Mucosa of stomach (tissue), 1 donor: Measurements from ENCODE around the gene KDM2B.

Experiments
- H3K27me3 ChIP-seq: one replicate; pipeline ENCODE4 v1.7.0; 2013; ENCODE audit warnings: mild to moderate bottlenecking, low read length; ENCODE audit not compliant: control insufficient read depth, insufficient read depth
- H3K36me3 ChIP-seq: one replicate; pipeline ENCODE4 v1.7.0; 2013; ENCODE audit warnings: low read length; ENCODE audit not compliant: control insufficient read depth, insufficient read depth
- H3K4me1 ChIP-seq: one replicate; pipeline ENCODE4 v1.7.0; 2013; ENCODE audit warnings: mild to moderate bottlenecking, low read length; ENCODE audit not compliant: control insufficient read depth, insufficient read depth
- H3K4me3 ChIP-seq: one replicate; pipeline ENCODE4 v1.7.0; 2013; ENCODE audit warnings: low read length
- H3K9ac ChIP-seq: one replicate; pipeline ENCODE4 v1.7.0; 2013; ENCODE audit warnings: mild to moderate bottlenecking, low read length, moderate library complexity
- H3K9me3 ChIP-seq: one replicate; pipeline ENCODE4 v1.7.0; 2013; ENCODE audit warnings: mild to moderate bottlenecking, low read length, moderate library complexity; ENCODE audit not compliant: control insufficient read depth
- donor health status: Pancreatic carcinoma.

The KDM2B gene

GRCh38 chr12:121413917-121414316, 166.9 kb downstream of the KDM2B start:
- Histone ChIP-seq H3K36me3 (peaks cover 7% of the 10 kb centered on the region), H3K9ac (no peak overlapping the region)

GRCh38 chr12:121405211-121405610, 175.6 kb downstream of the KDM2B start:
- no peak overlapping the region for H3K9ac ChIP-seq
- H3K36me3 ChIP-seq, result peaks cover 4% of the 10 kb centered on the region
- no peaks in the 10 kb centered on the region for H3K27me3 ChIP-seq
- H3K9me3 ChIP-seq, result no peaks in the 10 kb centered on the region
- no peaks in the 10 kb centered on the region for H3K4me1 ChIP-seq
- H3K4me3 ChIP-seq, result no peak overlapping the region

More at GRCh38 chr12:121413917-121414316, 166.9 kb downstream of the KDM2B start:
- Histone ChIP-seq H3K9me3 (no peaks in the 10 kb centered on the region), H3K27me3 (no peaks in the 10 kb centered on the region), H3K4me3 (no peak overlapping the region), H3K4me1 (no peaks in the 10 kb centered on the region)

GRCh38 chr12:121404734-121405133, 176.1 kb downstream of the KDM2B start:
- H3K36me3 ChIP-seq, result peaks cover 4% of the 10 kb centered on the region
- no peaks in the 10 kb centered on the region for H3K27me3 ChIP-seq
- no peaks in the 10 kb centered on the region for H3K9me3 ChIP-seq

GRCh38 chr12:121403721-121404120, 177.1 kb downstream of the KDM2B start:
- H3K4me3 ChIP-seq, result no peak overlapping the region
- H3K36me3 ChIP-seq, result peaks cover 4% of the 10 kb centered on the region
- H3K4me1 ChIP-seq, result peaks cover 5% of the 10 kb centered on the region
- no peaks in the 10 kb centered on the region for H3K27me3 ChIP-seq
- H3K9me3 ChIP-seq, result no peaks in the 10 kb centered on the region
- H3K9ac ChIP-seq, result no peak overlapping the region

More at GRCh38 chr12:121404734-121405133, 176.1 kb downstream of the KDM2B start:
- H3K4me3 ChIP-seq, result no peak overlapping the region
- H3K9ac ChIP-seq, result no peak overlapping the region
- no peaks in the 10 kb centered on the region for H3K4me1 ChIP-seq

GRCh38 chr12:121400332-121401139, 180.3 kb downstream of the KDM2B start:
- Histone ChIP-seq H3K36me3 (no peaks in the 10 kb centered on the region), H3K4me3 (peak overlapping the region; percentile 93), H3K9me3 (no peaks in the 10 kb centered on the region), H3K9ac (peak overlapping the region; percentile 95), H3K27me3 (no peaks in the 10 kb centered on the region), H3K4me1 (peaks cover 7% of the 10 kb centered on the region)

- Histone ChIP-seq H3K9me3 (no peaks in the 10 kb centered on the region), H3K4me1 (peaks cover 7% of the 10 kb centered on the region), H3K4me3 (peak within 1 kb of the TSS; percentile 96), H3K9ac (peak within 1 kb of the TSS; percentile 95), H3K27me3 (no peaks in the 10 kb centered on the region), H3K36me3 (no peaks in the 10 kb centered on the region)
These were observed 181.2 kb downstream of the KDM2B start, which contains the start of gene RNF34 for GRCh38 chr12:121399391-121400331. Gene RNF34, plus strand, starts transcription at chr12:121400118. Its CDS starts 95 bp downstream, at chr12:121400213.

GRCh38 chr12:121398355-121398754, 182.5 kb downstream of the KDM2B start:
- Histone ChIP-seq H3K36me3 (no peaks in the 10 kb centered on the region), H3K4me1 (peaks cover 7% of the 10 kb centered on the region), H3K4me3 (no peak overlapping the region), H3K27me3 (no peaks in the 10 kb centered on the region), H3K9ac (no peak overlapping the region), H3K9me3 (no peaks in the 10 kb centered on the region)

GRCh38 chr12:121397521-121397920, 183.3 kb downstream of the KDM2B start:
- Histone ChIP-seq H3K27me3 (no peaks in the 10 kb centered on the region), H3K36me3 (no peaks in the 10 kb centered on the region), H3K4me3 (no peak overlapping the region), H3K9ac (no peak overlapping the region), H3K4me1 (peaks cover 7% of the 10 kb centered on the region), H3K9me3 (no peaks in the 10 kb centered on the region)

GRCh38 chr12:121392325-121392716, 188.5 kb downstream of the KDM2B start:
- no peak overlapping the region for H3K4me3 ChIP-seq
- no peaks in the 10 kb centered on the region for H3K27me3 ChIP-seq
- H3K36me3 ChIP-seq, result no peaks in the 10 kb centered on the region
- no peak overlapping the region for H3K9ac ChIP-seq
- H3K4me1 ChIP-seq, result no peaks in the 10 kb centered on the region
- H3K9me3 ChIP-seq, result no peaks in the 10 kb centered on the region

GRCh38 chr12:121391619-121392324, 189.1 kb downstream of the KDM2B start:
- no peaks in the 10 kb centered on the region for H3K9me3 ChIP-seq
- H3K27me3 ChIP-seq, result no peaks in the 10 kb centered on the region
- H3K4me1 ChIP-seq, result no peaks in the 10 kb centered on the region
- H3K36me3 ChIP-seq, result no peaks in the 10 kb centered on the region
- no peak overlapping the region for H3K4me3 ChIP-seq
- no peak overlapping the region for H3K9ac ChIP-seq

GRCh38 chr12:121390856-121391255, 190.0 kb downstream of the KDM2B start:
- Histone ChIP-seq H3K27me3 (no peaks in the 10 kb centered on the region), H3K9me3 (no peaks in the 10 kb centered on the region), H3K9ac (no peak overlapping the region), H3K4me1 (no peaks in the 10 kb centered on the region), H3K36me3 (no peaks in the 10 kb centered on the region), H3K4me3 (no peak overlapping the region)
